ENCODE results near the gene TENM4.

The TENM4 gene

DNA sequence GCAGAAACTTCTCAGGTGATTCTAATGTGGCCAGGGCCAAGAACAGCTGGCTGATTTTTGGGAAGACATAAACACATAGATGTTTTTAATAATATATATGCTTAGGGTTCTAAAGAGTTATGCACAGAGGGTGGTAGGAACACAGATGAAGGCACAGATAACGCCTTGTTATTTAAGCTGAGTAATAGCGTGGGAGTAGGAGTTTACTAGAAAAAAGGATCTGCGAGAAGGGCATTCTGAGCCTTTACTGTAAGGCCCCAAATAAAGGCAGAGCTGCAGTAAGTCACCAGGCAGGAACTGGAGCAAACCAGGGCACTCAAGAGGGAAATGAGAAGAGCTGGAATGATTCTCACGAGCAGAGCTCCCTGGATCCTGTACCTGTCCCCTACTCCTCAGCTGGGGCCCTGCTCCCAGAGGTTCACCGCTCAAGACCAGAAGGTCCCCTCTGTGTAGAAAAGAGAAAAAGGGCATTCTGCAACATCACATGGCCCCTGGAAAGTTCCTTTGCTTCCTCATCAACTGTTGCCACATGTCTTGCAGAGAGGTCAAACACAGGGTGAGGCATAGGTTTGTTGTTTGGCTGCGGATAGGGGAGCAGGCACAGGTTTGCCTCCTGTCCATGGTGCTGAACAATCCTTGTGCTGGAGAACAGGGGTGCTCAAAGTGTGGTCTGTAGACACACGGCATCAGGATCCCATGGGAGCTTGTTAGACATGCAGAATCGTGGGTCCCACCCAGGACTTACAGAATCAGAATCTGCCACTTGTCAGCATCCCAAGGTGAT is 125.7 kb downstream of the TENM4 start:
- no peaks in the 10 kb centered on the region for H3K4me1 ChIP-seq (ENCODE audit: control insufficient read depth in 1 of 2, insufficient read depth in 2 of 2, low read length in 2 of 2)
- no peaks in the 10 kb centered on the region for H3K27me3 ChIP-seq (ENCODE audit: control insufficient read depth in 1 of 2, insufficient read depth in 2 of 2, low read length in 2 of 2)

DNA sequence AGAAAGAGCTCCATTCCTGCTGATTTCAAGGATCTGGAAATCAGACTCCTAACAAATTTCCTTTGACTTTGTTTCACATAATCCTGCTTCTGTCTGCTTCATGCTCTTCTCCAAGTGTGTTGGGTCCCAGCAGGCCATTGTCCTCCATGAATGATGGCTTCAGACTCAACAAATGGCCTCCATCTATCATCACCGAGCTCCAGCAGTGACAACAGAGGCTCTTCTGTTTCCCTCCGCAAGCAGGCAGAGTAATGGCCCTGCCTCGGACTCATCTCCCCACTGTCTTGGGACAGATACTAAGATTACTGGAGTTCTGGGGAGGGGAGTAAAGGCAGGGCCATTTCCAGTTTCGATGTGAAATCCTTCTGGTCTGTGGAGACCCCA is 127.3 kb downstream of the TENM4 start:
- no peak overlapping the region for H3K4me3 ChIP-seq (ENCODE audit: low read depth in 1 of 2, low read length in 2 of 2)
- no peak overlapping the region for H3K27ac ChIP-seq (ENCODE audit: low read depth, low read length)
- H3K36me3 ChIP-seq (ENCODE audit: control insufficient read depth in 1 of 2, insufficient read depth in 2 of 2, low read length in 2 of 2): no peaks in the 10 kb centered on the region
- H3K4me1 ChIP-seq (ENCODE audit: control insufficient read depth in 1 of 2, insufficient read depth in 2 of 2, low read length in 2 of 2): no peaks in the 10 kb centered on the region
- no peak overlapping the region for H3K9ac ChIP-seq (ENCODE audit: low read depth in 1 of 2, low read length in 2 of 2)
- H3K27me3 ChIP-seq (ENCODE audit: control insufficient read depth in 1 of 2, insufficient read depth in 2 of 2, low read length in 2 of 2): no peaks in the 10 kb centered on the region
- no peaks in the 10 kb centered on the region for H3K9me3 ChIP-seq (ENCODE audit: control insufficient read depth in 1 of 2, low read length in 2 of 2)

More for the DNA sequence above, 125.7 kb downstream of the TENM4 start:
- Histone ChIP-seq H3K9me3 (ENCODE audit: control insufficient read depth in 1 of 2, low read length in 2 of 2) (no peaks in the 10 kb centered on the region), H3K4me3 (ENCODE audit: low read depth in 1 of 2, low read length in 2 of 2) (no peak overlapping the region), H3K9ac (ENCODE audit: low read depth in 1 of 2, low read length in 2 of 2) (no peak overlapping the region), H3K36me3 (ENCODE audit: control insufficient read depth in 1 of 2, insufficient read depth in 2 of 2, low read length in 2 of 2) (no peaks in the 10 kb centered on the region), H3K27ac (ENCODE audit: low read depth, low read length) (no peak overlapping the region)

DNA sequence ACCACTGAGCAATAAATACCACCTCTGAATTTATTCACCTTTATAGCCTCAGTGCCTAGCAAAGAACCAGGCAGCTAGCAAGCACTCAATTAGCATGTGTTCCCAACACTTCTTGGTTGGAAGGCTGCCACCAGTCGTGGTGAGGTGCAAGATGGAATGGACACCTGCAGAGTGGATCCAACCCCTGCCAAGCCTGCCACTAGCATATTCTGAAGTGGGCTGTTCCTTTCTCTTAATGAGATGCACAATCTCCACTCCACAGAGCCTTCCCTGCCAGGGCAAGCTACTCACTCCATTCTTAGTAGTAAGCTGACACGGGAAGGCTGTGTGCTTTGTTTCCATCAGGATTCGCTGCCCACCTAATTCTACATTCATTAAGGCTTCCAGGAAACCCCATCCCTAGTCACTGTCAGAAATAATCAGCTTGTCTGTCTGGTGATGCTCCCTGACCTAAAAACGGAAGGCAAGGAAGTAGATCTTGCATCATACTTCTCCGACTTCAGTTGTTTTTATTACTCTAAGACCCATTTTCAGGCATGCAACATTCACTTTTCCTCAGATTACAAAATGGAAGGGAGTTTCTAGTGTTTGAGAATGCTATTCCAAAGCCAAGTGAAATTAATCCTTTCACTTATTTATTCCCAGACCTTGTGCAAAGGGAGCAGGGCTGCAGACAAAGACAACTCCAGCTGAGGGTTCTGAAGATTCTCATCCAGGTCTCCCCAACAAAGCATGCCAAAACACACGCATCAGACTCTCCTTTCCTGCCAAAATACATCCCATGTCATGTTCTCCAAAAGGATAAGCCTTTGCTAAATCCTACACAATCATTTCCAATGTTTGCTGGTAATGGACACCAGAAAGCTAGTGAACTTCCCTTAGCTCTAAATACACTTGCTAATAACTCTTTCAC is 128.0 kb downstream of the TENM4 start:
- no peak overlapping the region for H3K27ac ChIP-seq (ENCODE audit: low read depth, low read length)
- no peaks in the 10 kb centered on the region for H3K9me3 ChIP-seq (ENCODE audit: control insufficient read depth in 1 of 2, low read length in 2 of 2)
- H3K4me3 ChIP-seq (ENCODE audit: low read depth in 1 of 2, low read length in 2 of 2): no peak overlapping the region
- no peak overlapping the region for H3K9ac ChIP-seq (ENCODE audit: low read depth in 1 of 2, low read length in 2 of 2)
- no peaks in the 10 kb centered on the region for H3K4me1 ChIP-seq (ENCODE audit: control insufficient read depth in 1 of 2, insufficient read depth in 2 of 2, low read length in 2 of 2)
- H3K27me3 ChIP-seq (ENCODE audit: control insufficient read depth in 1 of 2, insufficient read depth in 2 of 2, low read length in 2 of 2): no peaks in the 10 kb centered on the region
- H3K36me3 ChIP-seq (ENCODE audit: control insufficient read depth in 1 of 2, insufficient read depth in 2 of 2, low read length in 2 of 2): no peaks in the 10 kb centered on the region

DNA sequence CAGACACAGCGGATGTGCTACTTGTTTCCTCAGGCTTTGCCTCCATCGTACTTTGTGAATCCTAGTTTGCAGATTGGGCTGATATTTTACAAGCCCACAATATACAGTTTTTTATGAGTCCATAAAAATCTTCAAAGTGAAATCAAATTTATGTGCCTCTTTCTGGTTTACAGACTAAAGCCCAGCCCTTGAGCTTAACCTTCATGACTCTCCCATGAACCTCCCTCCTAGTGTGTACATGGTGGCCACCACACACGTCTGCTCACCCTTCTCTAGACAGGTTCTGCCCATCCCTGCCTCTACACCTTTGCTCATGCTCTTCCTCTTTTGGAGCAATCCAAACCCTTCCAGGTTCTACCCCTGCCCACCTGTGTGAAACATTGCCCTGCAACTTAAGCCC is 129.4 kb downstream of the TENM4 start:
- no peaks in the 10 kb centered on the region for H3K9me3 ChIP-seq (ENCODE audit: control insufficient read depth in 1 of 2, low read length in 2 of 2)
- H3K4me3 ChIP-seq (ENCODE audit: low read depth in 1 of 2, low read length in 2 of 2): no peak overlapping the region
- no peak overlapping the region for H3K9ac ChIP-seq (ENCODE audit: low read depth in 1 of 2, low read length in 2 of 2)
- H3K27ac ChIP-seq (ENCODE audit: low read depth, low read length): no peak overlapping the region
- no peaks in the 10 kb centered on the region for H3K27me3 ChIP-seq (ENCODE audit: control insufficient read depth in 1 of 2, insufficient read depth in 2 of 2, low read length in 2 of 2)
- no peaks in the 10 kb centered on the region for H3K36me3 ChIP-seq (ENCODE audit: control insufficient read depth in 1 of 2, insufficient read depth in 2 of 2, low read length in 2 of 2)
- H3K4me1 ChIP-seq (ENCODE audit: control insufficient read depth in 1 of 2, insufficient read depth in 2 of 2, low read length in 2 of 2): no peaks in the 10 kb centered on the region

DNA sequence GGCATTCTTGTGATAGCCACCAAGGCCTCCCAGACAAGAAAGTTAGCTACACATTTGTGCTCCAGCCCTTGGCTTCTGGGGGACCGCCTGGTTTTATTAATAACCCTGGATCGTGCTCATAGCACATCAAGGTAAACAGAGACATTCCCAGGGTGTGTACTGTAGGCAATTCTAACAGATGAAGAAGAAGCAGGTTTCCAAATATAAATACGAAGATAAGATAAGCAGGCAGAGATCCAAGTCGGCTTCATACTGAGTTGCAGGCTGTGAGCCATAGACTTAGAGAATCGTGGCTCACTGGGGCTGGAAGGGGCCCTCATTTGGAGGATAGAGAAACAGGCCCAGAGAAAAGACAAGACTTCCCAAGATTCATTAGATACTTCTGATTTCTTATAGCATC is 131.4 kb downstream of the TENM4 start:
- H3K4me1 ChIP-seq (ENCODE audit: control insufficient read depth in 1 of 2, insufficient read depth in 2 of 2, low read length in 2 of 2): no peaks in the 10 kb centered on the region

DNA sequence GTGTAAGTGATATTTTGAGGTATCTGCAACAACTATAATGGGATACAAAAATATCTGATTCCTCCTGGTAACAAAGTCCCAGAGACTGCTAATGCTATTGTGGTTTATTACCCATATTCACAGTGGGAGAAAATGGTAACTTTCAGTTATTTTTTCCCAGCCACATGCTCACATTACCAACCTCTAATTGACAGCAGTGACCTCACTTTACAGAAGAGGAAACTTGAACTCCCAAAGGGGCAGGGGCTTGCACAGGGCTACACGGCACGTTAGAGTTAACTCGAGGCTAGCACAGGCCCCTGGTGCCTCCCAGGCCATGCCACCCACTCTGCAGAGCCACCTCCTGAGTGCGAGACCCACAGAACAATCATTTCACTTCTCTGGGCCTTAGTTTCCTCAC is 132.4 kb downstream of the TENM4 start:
- no peak overlapping the region for H3K27ac ChIP-seq (ENCODE audit: low read depth, low read length)
- H3K9ac ChIP-seq (ENCODE audit: low read depth in 1 of 2, low read length in 2 of 2): no peak overlapping the region
- no peaks in the 10 kb centered on the region for H3K36me3 ChIP-seq (ENCODE audit: control insufficient read depth in 1 of 2, insufficient read depth in 2 of 2, low read length in 2 of 2)
- H3K9me3 ChIP-seq (ENCODE audit: control insufficient read depth in 1 of 2, low read length in 2 of 2): no peaks in the 10 kb centered on the region
- no peaks in the 10 kb centered on the region for H3K27me3 ChIP-seq (ENCODE audit: control insufficient read depth in 1 of 2, insufficient read depth in 2 of 2, low read length in 2 of 2)
- no peaks in the 10 kb centered on the region for H3K4me1 ChIP-seq (ENCODE audit: control insufficient read depth in 1 of 2, insufficient read depth in 2 of 2, low read length in 2 of 2)
- no peak overlapping the region for H3K4me3 ChIP-seq (ENCODE audit: low read depth in 1 of 2, low read length in 2 of 2)

More for the DNA sequence above, 131.4 kb downstream of the TENM4 start:
- Histone ChIP-seq H3K27me3 (ENCODE audit: control insufficient read depth in 1 of 2, insufficient read depth in 2 of 2, low read length in 2 of 2) (no peaks in the 10 kb centered on the region), H3K9me3 (ENCODE audit: control insufficient read depth in 1 of 2, low read length in 2 of 2) (no peaks in the 10 kb centered on the region), H3K4me3 (ENCODE audit: low read depth in 1 of 2, low read length in 2 of 2) (no peak overlapping the region), H3K36me3 (ENCODE audit: control insufficient read depth in 1 of 2, insufficient read depth in 2 of 2, low read length in 2 of 2) (no peaks in the 10 kb centered on the region), H3K9ac (ENCODE audit: low read depth in 1 of 2, low read length in 2 of 2) (no peak overlapping the region), H3K27ac (ENCODE audit: low read depth, low read length) (no peak overlapping the region)

DNA sequence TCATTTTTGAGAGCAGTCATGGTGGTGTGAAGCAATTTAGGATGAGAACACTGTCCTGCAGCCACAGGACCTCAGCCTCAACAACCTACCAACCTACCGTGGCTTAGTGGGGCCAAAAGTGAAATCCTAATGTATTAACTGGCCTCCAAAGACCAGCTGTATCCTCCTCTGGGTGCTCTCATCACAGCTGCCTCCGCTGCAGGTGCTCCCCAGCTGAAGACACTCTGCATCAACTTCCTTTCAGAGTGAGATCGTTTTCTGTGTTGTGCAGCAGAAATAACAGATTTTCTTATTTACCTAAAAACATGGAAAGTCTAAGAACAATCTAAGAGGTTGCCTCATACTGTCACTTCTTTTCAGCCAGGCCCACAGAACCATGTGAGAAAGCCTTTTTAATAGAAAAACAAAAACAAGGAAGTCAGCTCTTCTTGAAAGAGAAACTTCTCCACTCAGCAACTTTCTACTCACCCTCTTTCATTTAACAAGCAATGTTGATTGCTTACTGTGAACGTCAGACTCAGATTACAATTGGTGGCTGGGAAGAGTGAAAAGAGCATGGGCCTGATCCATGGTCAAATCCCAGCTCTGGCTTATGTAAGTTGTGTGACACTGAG is 136.1 kb downstream of the TENM4 start:
- Histone ChIP-seq H3K9me3 (ENCODE audit: control insufficient read depth in 1 of 2, low read length in 2 of 2) (no peaks in the 10 kb centered on the region), H3K4me1 (ENCODE audit: control insufficient read depth in 1 of 2, insufficient read depth in 2 of 2, low read length in 2 of 2) (no peaks in the 10 kb centered on the region), H3K9ac (ENCODE audit: low read depth in 1 of 2, low read length in 2 of 2) (no peak overlapping the region), H3K36me3 (ENCODE audit: control insufficient read depth in 1 of 2, insufficient read depth in 2 of 2, low read length in 2 of 2) (no peaks in the 10 kb centered on the region), H3K27me3 (ENCODE audit: control insufficient read depth in 1 of 2, insufficient read depth in 2 of 2, low read length in 2 of 2) (no peaks in the 10 kb centered on the region), H3K27ac (ENCODE audit: low read depth, low read length) (no peak overlapping the region), H3K4me3 (ENCODE audit: low read depth in 1 of 2, low read length in 2 of 2) (no peak overlapping the region)

DNA sequence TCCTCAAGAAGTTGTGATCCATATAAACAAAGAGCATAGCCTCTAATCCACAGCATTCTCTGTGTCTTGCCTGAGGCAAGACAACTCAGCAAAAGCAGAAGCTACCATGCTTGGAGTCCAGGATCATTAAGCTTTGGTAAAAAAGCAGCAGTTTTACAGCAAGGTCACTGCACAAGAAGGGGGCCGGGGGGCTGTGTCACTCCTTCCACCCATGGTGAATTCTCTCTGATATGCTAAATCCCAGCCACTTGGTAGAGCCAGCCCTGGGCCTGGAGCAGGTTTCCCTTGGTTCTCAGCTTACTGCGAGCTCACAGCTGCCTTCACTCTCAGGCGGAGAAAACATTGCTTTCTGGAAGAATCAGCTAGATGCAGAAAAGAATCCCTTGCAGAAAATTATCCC is 144.7 kb downstream of the TENM4 start:
- H3K9ac ChIP-seq (ENCODE audit: low read depth in 1 of 2, low read length in 2 of 2): no peak overlapping the region
- H3K36me3 ChIP-seq (ENCODE audit: control insufficient read depth in 1 of 2, insufficient read depth in 2 of 2, low read length in 2 of 2): no peaks in the 10 kb centered on the region
- no peaks in the 10 kb centered on the region for H3K9me3 ChIP-seq (ENCODE audit: control insufficient read depth in 1 of 2, low read length in 2 of 2)
- H3K27ac ChIP-seq (ENCODE audit: low read depth, low read length): no peak overlapping the region
- no peaks in the 10 kb centered on the region for H3K4me1 ChIP-seq (ENCODE audit: control insufficient read depth in 1 of 2, insufficient read depth in 2 of 2, low read length in 2 of 2)
- H3K4me3 ChIP-seq (ENCODE audit: low read depth in 1 of 2, low read length in 2 of 2): no peak overlapping the region
- H3K27me3 ChIP-seq (ENCODE audit: control insufficient read depth in 1 of 2, insufficient read depth in 2 of 2, low read length in 2 of 2): no peaks in the 10 kb centered on the region

DNA sequence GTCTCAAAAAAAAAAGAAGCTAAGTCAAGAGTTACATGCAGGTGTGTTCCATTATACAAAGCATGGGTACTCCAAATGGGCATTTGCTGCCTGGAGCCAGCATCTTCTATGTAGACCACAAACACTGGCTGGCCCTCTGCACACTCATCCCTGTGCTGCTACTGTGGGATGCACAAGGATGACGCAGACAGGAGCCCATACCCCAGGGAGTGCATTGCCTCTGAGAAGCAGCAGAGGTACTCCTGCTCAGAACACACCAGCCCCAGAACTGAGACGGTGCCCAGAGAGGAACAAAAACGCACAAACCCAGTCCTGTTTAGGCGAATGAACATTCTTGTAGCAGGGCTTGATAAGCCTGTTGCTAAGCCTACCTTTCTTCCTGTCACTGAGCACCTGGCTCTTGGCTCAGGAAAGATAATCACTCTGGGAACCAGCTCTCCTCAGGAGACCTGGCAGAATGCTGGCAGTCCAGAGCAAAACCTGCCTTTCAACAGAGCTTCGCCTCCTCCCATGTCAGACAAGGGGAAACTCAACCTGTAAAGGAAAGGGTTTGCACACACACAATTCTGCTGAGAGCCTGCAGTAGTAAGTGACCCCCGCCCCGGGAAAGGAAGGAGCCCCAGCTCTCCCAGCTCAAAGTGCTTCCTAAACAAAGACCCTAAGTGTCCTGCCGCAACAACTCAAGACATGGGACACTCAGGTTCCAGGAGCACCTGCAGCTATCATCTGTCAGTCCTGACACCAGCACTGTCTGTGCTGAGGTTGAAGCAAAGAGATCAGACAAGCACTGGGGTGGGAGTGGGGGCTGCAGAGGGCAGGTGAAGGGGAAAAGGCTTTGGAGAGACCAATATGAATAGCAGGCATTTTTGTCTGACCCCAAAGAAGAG is 145.7 kb downstream of the TENM4 start:
- Histone ChIP-seq H3K27me3 (ENCODE audit: control insufficient read depth in 1 of 2, insufficient read depth in 2 of 2, low read length in 2 of 2) (no peaks in the 10 kb centered on the region), H3K36me3 (ENCODE audit: control insufficient read depth in 1 of 2, insufficient read depth in 2 of 2, low read length in 2 of 2) (no peaks in the 10 kb centered on the region), H3K4me1 (ENCODE audit: control insufficient read depth in 1 of 2, insufficient read depth in 2 of 2, low read length in 2 of 2) (no peaks in the 10 kb centered on the region), H3K9ac (ENCODE audit: low read depth in 1 of 2, low read length in 2 of 2) (no peak overlapping the region), H3K27ac (ENCODE audit: low read depth, low read length) (no peak overlapping the region), H3K9me3 (ENCODE audit: control insufficient read depth in 1 of 2, low read length in 2 of 2) (no peaks in the 10 kb centered on the region), H3K4me3 (ENCODE audit: low read depth in 1 of 2, low read length in 2 of 2) (no peak overlapping the region)

All from duodenal mucosa (tissue), 2 donors.